BLaER1 (cell line): Measurements from ENCODE around the gene SLC29A3.
"Not testable (repeated sequence)": the region's sequence is repeated elsewhere in the genome, so short reads cannot be mapped to it uniquely, and the experiment has no call there.

Source experiments
- H3K27ac ChIP-seq: shearing (Covaris generic); formaldehyde crosslinking; 2 replicates; pipeline ENCODE4 v1.8.1; 2022
- H3K27me3 ChIP-seq: shearing (Covaris generic); formaldehyde crosslinking; 2 replicates; pipeline ENCODE4 v1.8.1; 2022
- H3K36me3 ChIP-seq: shearing (Covaris generic); formaldehyde crosslinking; 2 replicates; pipeline ENCODE4 v1.8.1; 2022
- H3K4me1 ChIP-seq: shearing (Covaris generic); formaldehyde crosslinking; 2 replicates; pipeline ENCODE4 v1.8.1; 2022
- H3K4me2 ChIP-seq: shearing (Covaris generic); formaldehyde crosslinking; 2 replicates; pipeline ENCODE4 v1.8.1; 2022
- H3K4me3 ChIP-seq: shearing (Covaris generic); formaldehyde crosslinking; 2 replicates; pipeline ENCODE4 v1.8.1; 2022
- H3K9ac ChIP-seq: shearing (Covaris generic); formaldehyde crosslinking; 2 replicates; pipeline ENCODE4 v1.8.1; 2022
- H3K9me3 ChIP-seq: shearing (Covaris generic); formaldehyde crosslinking; 2 replicates; pipeline ENCODE4 v1.8.1; 2022
- H4K20me1 ChIP-seq: shearing (Covaris generic); formaldehyde crosslinking; 2 replicates; pipeline ENCODE4 v1.8.1; 2022
- Cebpa-rat ChIP-seq: shearing (Covaris generic); IDR thresholded peaks from 2 replicates; pipeline ENCODE4 v1.8.1; 2022

SLC29A3 gene

DNA sequence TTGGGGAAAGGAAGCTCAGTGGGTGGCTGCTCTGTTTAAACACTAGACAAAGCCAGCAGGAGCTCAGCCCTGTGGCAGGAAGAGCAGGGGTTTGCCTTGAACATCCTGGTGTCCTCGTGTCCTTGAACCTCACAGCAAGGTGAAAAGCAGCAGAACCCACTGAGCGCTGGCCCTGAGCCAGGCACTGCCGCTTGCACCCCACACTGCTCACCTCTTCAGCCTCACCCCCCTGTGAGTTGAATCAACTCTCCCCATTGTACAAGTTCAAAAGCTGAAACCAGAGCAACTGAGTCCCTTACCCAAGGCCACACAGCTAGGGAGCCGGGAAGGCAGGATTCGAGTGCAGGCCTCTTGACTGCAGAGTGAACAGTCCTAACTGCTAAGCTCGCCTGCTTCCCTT is 32.0 kb downstream of the SLC29A3 start:
- Histone ChIP-seq H3K9ac (no peak overlapping the region), H4K20me1 (peaks cover 49% of the 10 kb centered on the region), H3K4me1 (no peaks in the 10 kb centered on the region), H3K4me2 (no peak overlapping the region), H3K27me3 (no peaks in the 10 kb centered on the region; the same call in 1 of the 2 replicates), H3K4me3 (no peak overlapping the region), H3K9me3 (no peaks in the 10 kb centered on the region), H3K36me3 (peaks cover 74% of the 10 kb centered on the region), H3K27ac (no peak overlapping the region)
- TF ChIP-seq Cebpa-rat = no peak

DNA sequence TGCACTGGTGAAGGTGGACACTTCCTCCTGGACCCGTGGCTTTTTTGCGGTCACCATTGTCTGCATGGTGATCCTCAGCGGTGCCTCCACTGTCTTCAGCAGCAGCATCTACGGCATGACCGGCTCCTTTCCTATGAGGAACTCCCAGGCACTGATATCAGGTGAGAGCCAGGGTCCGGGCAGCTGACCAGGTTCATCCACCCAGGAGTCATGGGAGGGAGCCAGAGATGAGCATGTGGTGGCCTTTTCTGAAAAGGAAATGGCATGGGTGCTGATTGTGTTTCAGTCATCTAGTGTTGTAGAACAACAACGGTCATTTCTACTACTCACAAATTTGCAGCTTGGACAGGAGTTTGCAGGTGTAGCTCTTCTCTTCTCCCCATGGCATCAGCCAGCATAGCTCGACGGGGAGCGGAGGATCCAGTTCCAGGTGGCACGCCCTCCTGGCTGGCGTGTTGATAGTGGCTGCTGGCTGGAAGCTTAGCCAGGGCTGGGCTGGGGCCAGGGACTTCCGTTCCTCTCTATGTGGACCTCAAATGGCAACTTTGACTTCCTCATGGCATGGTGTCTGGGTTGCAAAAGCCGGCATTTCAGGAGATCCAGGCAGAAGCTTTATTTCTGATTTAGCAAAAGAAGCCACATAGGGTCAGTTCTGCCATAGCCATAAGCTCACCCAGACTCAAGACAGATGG is 32.7 kb downstream of the SLC29A3 start:
- H3K9me3 ChIP-seq = no peaks in the 10 kb centered on the region
- no peak overlapping the region for H3K9ac ChIP-seq
- H3K4me2 ChIP-seq = no peak overlapping the region
- no peak for TF ChIP-seq Cebpa-rat
- no peak overlapping the region for H3K4me3 ChIP-seq
- peaks cover 48% of the 10 kb centered on the region; the same call in 1 of the 2 replicates for H4K20me1 ChIP-seq
- no peak overlapping the region for H3K27ac ChIP-seq
- H3K36me3 ChIP-seq = peaks cover 81% of the 10 kb centered on the region
- H3K27me3 ChIP-seq = no peaks in the 10 kb centered on the region; the same call in 1 of the 2 replicates
- no peaks in the 10 kb centered on the region for H3K4me1 ChIP-seq

DNA sequence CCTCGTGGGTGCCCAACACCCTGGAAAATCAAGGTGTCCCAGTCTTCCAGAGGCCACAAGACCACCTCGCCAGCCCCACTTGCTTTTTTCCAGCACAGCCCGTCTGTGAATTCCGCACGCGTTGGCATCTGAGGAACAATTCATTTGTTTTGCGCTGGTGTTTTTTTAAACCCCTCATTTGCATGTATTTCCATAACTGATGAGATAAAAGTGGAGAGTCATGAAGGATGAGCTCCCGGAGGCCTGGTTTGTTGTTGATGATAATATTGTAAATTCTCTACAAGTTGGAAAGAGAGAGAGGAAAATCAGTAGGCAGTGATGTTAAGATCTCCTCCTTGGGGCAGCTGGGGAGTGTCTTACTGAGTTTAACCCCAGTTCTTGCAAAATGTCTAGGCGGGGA is 34.6 kb downstream of the SLC29A3 start:
- H3K9me3 ChIP-seq = no peaks in the 10 kb centered on the region
- no peaks in the 10 kb centered on the region; the same call in 1 of the 2 replicates for H3K27me3 ChIP-seq
- H3K9ac ChIP-seq = no peak overlapping the region
- TF ChIP-seq Cebpa-rat = no peak
- H4K20me1 ChIP-seq = peaks cover 32% of the 10 kb centered on the region; the same call in 1 of the 2 replicates
- no peaks in the 10 kb centered on the region for H3K4me1 ChIP-seq
- peaks cover 89% of the 10 kb centered on the region for H3K36me3 ChIP-seq
- no peak overlapping the region for H3K27ac ChIP-seq
- no peak overlapping the region for H3K4me2 ChIP-seq
- H3K4me3 ChIP-seq = no peak overlapping the region

DNA sequence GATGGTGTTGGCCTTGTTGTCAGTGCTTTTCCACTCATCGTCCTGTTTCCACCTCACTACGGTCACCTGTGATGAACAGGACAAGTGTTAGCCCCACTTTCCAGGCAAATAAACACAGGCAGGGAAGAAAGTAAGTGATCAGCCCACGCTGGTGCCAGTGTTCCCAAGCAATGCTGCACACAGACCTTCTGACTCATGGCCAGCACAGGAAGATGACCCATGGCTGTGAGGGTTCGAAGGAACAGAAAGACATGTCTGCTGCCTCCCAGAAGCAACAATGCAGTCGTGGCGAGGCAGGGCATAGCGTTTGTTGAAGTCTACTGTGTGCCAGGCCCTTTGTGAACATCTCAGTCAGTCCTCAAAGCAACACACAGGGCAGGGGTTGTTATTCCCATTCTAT is 35.7 kb downstream of the SLC29A3 start:
- Histone ChIP-seq H3K27ac (no peak overlapping the region), H3K36me3 (peaks cover 92% of the 10 kb centered on the region)

DNA sequence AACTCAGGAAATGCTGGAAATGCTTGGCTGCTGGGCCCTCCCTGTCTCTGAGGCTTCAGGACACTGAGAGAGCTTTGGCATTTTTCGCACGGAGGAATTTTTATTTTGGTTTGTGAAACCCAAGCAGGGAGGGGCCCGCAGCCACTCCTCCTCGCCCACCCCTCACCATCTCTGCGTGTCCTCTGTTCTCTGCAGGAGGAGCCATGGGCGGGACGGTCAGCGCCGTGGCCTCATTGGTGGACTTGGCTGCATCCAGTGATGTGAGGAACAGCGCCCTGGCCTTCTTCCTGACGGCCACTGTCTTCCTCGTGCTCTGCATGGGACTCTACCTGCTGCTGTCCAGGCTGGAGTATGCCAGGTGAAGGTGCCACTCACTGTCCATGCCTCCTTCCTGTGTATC is 36.8 kb downstream of the SLC29A3 start:
- H3K4me1 ChIP-seq = no peaks in the 10 kb centered on the region
- H3K36me3 ChIP-seq = peaks cover 100% of the 10 kb centered on the region
- H3K4me2 ChIP-seq = no peak overlapping the region
- no peak overlapping the region for H3K27ac ChIP-seq
- H3K4me3 ChIP-seq = no peak overlapping the region
- H3K9me3 ChIP-seq = no peaks in the 10 kb centered on the region
- H3K9ac ChIP-seq = no peak overlapping the region
- no peak for TF ChIP-seq Cebpa-rat
- H3K27me3 ChIP-seq = no peaks in the 10 kb centered on the region
- 0 out of 2 replicates have a peak, but pooled peaks cover 17% of the 10 kb centered on the region for H4K20me1 ChIP-seq

More for the DNA sequence above, 35.7 kb downstream of the SLC29A3 start:
- H3K27me3 ChIP-seq = no peaks in the 10 kb centered on the region
- H3K4me2 ChIP-seq = no peak overlapping the region
- H3K4me1 ChIP-seq = no peaks in the 10 kb centered on the region
- no peak overlapping the region for H3K9ac ChIP-seq
- no peak for TF ChIP-seq Cebpa-rat
- no peak overlapping the region for H3K4me3 ChIP-seq
- H3K9me3 ChIP-seq = no peaks in the 10 kb centered on the region
- H4K20me1 ChIP-seq = peaks cover 21% of the 10 kb centered on the region; the same call in 1 of the 2 replicates

DNA sequence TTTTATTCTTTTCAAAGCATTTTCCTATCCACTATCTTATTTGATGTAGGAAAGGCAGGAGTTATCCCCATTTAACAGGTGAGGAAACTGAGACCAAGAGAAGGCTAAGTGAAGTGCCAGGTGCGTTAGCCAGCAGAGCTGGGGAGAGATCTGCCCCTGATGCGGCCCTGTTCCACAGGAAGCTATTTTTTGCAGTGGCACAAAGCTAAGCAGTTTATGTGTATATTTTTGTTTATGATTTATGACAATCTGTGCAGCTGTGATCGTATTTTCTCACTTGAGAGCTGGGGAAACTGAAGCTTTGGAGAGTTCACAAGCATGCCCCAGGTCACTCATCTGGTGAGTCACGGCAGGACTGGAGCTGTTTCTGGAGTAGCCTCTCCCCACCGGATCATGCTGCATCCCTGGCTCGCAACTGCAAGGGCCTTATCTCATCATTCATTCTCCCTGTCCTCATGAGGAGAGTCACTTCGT is 38.8 kb downstream of the SLC29A3 start:
- no peak overlapping the region for H3K4me3 ChIP-seq
- no peak for TF ChIP-seq Cebpa-rat
- H3K9me3 ChIP-seq = no peaks in the 10 kb centered on the region
- H4K20me1 ChIP-seq = 0 out of 2 replicates have a peak, but pooled peaks cover 7% of the 10 kb centered on the region
- peaks cover 100% of the 10 kb centered on the region for H3K36me3 ChIP-seq
- no peaks in the 10 kb centered on the region for H3K27me3 ChIP-seq
- H3K4me1 ChIP-seq = no peaks in the 10 kb centered on the region
- H3K4me2 ChIP-seq = no peak overlapping the region
- H3K9ac ChIP-seq = no peak overlapping the region
- H3K27ac ChIP-seq = no peak overlapping the region

DNA sequence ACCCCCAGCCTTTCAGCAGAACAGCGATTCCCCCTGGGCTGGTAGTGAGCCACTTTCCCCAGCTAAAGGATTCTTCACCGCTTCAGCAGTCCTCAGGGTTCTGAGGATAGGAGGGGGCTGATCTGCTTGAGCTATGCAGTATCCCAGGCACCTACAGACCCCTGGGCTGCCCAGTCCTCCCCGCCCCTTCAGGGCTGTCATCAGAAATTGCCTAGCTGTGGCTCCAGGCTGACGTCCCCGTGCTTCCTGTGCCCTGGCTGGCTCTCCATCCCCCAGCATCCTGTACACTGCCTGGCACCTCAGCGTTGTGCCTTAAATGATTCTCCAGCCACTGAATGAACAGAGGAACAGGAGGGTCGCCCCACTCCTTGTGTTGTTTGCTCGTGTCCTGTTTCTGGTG is 39.2 kb downstream of the SLC29A3 start:
- Histone ChIP-seq H3K4me3 (no peak overlapping the region), H3K4me2 (no peak overlapping the region), H3K36me3 (peaks cover 100% of the 10 kb centered on the region), H3K4me1 (no peaks in the 10 kb centered on the region), H3K27ac (no peak overlapping the region), H3K9ac (no peak overlapping the region), H4K20me1 (0 out of 2 replicates have a peak, but pooled peaks cover 7% of the 10 kb centered on the region), H3K9me3 (no peaks in the 10 kb centered on the region), H3K27me3 (no peaks in the 10 kb centered on the region)
- no peak for TF ChIP-seq Cebpa-rat

DNA sequence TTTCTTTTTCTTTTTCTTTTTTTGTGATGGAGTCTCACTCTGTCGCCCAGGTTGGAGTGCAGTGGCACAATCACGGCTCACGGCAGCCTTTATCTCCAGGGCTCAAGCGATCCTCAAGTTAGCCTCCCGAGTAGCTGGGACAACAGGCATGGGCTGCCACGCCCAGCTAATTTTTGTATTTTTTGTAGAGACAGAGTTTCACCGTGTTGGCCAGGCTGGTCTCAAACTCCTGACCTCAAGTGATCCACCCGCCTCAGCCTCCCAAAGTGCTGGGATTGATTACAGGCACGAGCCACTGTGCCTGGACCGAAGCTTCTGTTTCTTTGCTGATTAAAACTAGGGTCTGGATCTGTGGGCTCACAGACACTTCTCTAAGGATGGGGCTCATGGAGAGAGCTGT is 39.8 kb downstream of the SLC29A3 start:
- H3K4me1 ChIP-seq, H3K9ac ChIP-seq, H3K9me3 ChIP-seq, H3K4me2 ChIP-seq, H4K20me1 ChIP-seq, H3K4me3 ChIP-seq, H3K27ac ChIP-seq, H3K27me3 ChIP-seq: not testable (repeated sequence)
- H3K36me3 ChIP-seq = peaks cover 98% of the 10 kb centered on the region

DNA sequence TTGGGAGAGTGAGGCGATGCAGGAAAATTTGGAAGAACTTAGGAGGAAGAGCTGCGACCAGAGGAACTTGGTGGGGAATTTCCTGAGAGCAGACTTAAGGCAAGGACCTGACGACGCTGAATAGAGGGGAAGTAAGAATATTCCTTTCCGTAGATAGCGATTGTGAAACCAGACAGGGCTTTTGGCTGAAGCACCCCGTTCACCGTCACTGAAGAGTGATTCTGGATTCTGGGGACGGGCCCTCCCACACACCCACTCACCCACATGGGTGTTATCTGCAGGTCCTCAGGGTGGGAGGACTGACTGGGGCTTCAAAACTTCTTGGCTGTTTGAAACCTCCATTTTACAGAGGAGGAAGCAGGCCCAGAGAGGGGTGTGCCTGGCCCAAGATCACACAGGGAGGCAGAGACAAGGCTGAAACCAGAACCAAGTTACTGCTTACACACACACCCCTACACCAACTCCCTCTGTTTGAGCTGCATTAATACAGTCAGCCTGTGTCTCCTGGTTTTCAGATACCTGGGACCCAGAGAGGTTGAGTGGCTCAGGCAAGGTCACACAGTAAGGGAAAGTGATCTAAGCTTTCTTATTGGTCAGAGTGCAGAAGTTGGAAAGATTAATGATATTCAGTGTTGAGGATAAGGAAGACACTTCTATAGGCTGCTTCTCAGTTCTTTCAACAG is 40.4 kb downstream of the SLC29A3 start:
- H3K9ac ChIP-seq = no peak overlapping the region
- H3K27me3 ChIP-seq = no peaks in the 10 kb centered on the region
- H3K4me2 ChIP-seq = no peak overlapping the region
- H3K27ac ChIP-seq = no peak overlapping the region
- H3K9me3 ChIP-seq = no peaks in the 10 kb centered on the region
- no peak overlapping the region for H3K4me3 ChIP-seq
- H3K4me1 ChIP-seq = no peaks in the 10 kb centered on the region
- H4K20me1 ChIP-seq = 0 out of 2 replicates have a peak, but pooled peaks cover 7% of the 10 kb centered on the region
- no peak for TF ChIP-seq Cebpa-rat
- peaks cover 98% of the 10 kb centered on the region for H3K36me3 ChIP-seq

DNA sequence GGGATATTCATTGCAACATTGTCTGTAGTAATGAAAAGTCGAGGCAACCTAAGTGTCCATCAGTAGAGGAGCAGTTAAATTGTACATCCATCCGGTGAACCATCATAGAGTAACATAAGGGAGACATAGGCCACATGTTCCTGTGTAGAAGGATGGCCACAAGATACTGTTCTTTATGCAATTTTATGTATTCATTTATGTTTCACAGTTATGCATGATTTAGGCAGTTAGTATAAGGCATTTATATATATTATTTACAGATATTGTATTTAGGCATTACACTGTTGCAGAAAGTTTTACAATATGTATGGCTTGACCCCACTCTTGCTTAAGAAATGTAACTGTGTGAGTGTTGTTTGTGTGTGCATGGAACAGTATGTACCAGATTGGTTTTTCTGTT is 41.7 kb downstream of the SLC29A3 start:
- no peak overlapping the region for H3K4me2 ChIP-seq
- no peak for TF ChIP-seq Cebpa-rat

More for the DNA sequence above, 41.7 kb downstream of the SLC29A3 start:
- Histone ChIP-seq H3K4me1 (no peaks in the 10 kb centered on the region), H3K27me3 (no peaks in the 10 kb centered on the region), H3K9ac (no peak overlapping the region), H3K36me3 (peaks cover 98% of the 10 kb centered on the region), H3K27ac (no peak overlapping the region), H3K9me3 (no peaks in the 10 kb centered on the region), H3K4me3 (no peak overlapping the region), H4K20me1 (0 out of 2 replicates have a peak, but pooled peaks cover 5% of the 10 kb centered on the region)
